Measurements from ENCODE around the gene RASSF1.

RASSF1 gene

GRCh38 chr3:50321336-50322114, 19.1 kb downstream of the RASSF1 start:
- no peaks in the 10 kb centered on the region for H3K27me3 ChIP-seq
- H3K4me3 ChIP-seq = peak overlapping the region; percentile 73 to 89 (median 78)
- peak overlapping the region; percentile 94 to 100 (median 99) for H3K27ac ChIP-seq
- H3K9me3 ChIP-seq (replicated peaks in 1 of 11) = no peaks in the 10 kb centered on the region
- peaks cover 21 to 62% (median 50%) of the 10 kb centered on the region in 11 experiments; a peak in 21 of 22 replicates for H3K36me3 ChIP-seq
- H4K20me1 ChIP-seq = peaks cover 0 to 58% (median 38%) of the 10 kb centered on the region in 11 experiments; a peak in 18 of 22 replicates
- peak overlapping the region; percentile 90 to 99 (median 97) for H3K4me2 ChIP-seq
- peaks cover 68 to 89% (median 81%) of the 10 kb centered on the region in 10 experiments for H3K4me1 ChIP-seq
- TF ChIP-seq Cebpa-rat (IDR thresholded peaks at IDR 0.05) = no peak
- peak overlapping the region; percentile 93 to 100 (median 99) for H3K9ac ChIP-seq

- H3K36me3 ChIP-seq = peaks cover 21 to 62% (median 50%) of the 10 kb centered on the region in 11 experiments; a peak in 21 of 22 replicates
Observed at GRCh38 chr3:50320853-50321335, 19.7 kb downstream of the RASSF1 start.

GRCh38 chr3:50319894-50320625, 20.6 kb downstream of the RASSF1 start:
- Histone ChIP-seq H3K9ac (peak overlapping the region; percentile 93 to 100 (median 99)), H3K4me3 (peak overlapping the region; percentile 73 to 89 (median 78)), H3K9me3 (replicated peaks in 1 of 11) (no peaks in the 10 kb centered on the region), H3K4me2 (peak overlapping the region; percentile 90 to 99 (median 97)), H4K20me1 (peaks cover 0 to 50% (median 40%) of the 10 kb centered on the region in 11 experiments; a peak in 18 of 22 replicates), H3K27ac (peak overlapping the region; percentile 94 to 100 (median 99); a peak in 21 of 22 replicates), H3K27me3 (no peaks in the 10 kb centered on the region), H3K36me3 (peaks cover 19 to 61% (median 46%) of the 10 kb centered on the region in 11 experiments; a peak in 19 of 22 replicates), H3K4me1 (peaks cover 67 to 78% (median 75%) of the 10 kb centered on the region in 10 experiments)
- TF ChIP-seq Cebpa-rat (IDR thresholded peaks at IDR 0.05) = no peak

More at GRCh38 chr3:50320853-50321335, 19.7 kb downstream of the RASSF1 start:
- peak overlapping the region; percentile 90 to 99 (median 97) for H3K4me2 ChIP-seq
- H3K27me3 ChIP-seq = no peaks in the 10 kb centered on the region
- peak overlapping the region; percentile 94 to 100 (median 99) for H3K27ac ChIP-seq
- H3K9me3 ChIP-seq (replicated peaks in 1 of 11) = no peaks in the 10 kb centered on the region
- peak overlapping the region; percentile 93 to 100 (median 99) for H3K9ac ChIP-seq
- no peak for TF ChIP-seq Cebpa-rat (IDR thresholded peaks at IDR 0.05)
- H3K4me3 ChIP-seq = peak overlapping the region; percentile 73 to 89 (median 78)
- H4K20me1 ChIP-seq = peaks cover 0 to 57% (median 41%) of the 10 kb centered on the region in 11 experiments; a peak in 18 of 22 replicates
- peaks cover 67 to 86% (median 79%) of the 10 kb centered on the region in 10 experiments for H3K4me1 ChIP-seq

- H3K4me3 ChIP-seq = peak overlapping the region in 7 of 10 experiments; percentile 14 to 87 (median 78); a peak in 12 of 20 replicates
- peaks cover 0 to 47% (median 41%) of the 10 kb centered on the region in 11 experiments; a peak in 18 of 22 replicates for H4K20me1 ChIP-seq
- peak overlapping the region; percentile 90 to 99 (median 97) for H3K4me2 ChIP-seq
- H3K36me3 ChIP-seq = peaks cover 19 to 61% (median 50%) of the 10 kb centered on the region in 11 experiments; a peak in 19 of 22 replicates
- no peaks in the 10 kb centered on the region for H3K27me3 ChIP-seq
- peak overlapping the region in 4 of 11 experiments; percentile 12 to 32 (median 19); a peak in 3 of 22 replicates for H3K27ac ChIP-seq
- peaks cover 67 to 73% (median 70%) of the 10 kb centered on the region in 10 experiments for H3K4me1 ChIP-seq
- no peak for TF ChIP-seq Cebpa-rat (IDR thresholded peaks at IDR 0.05)
- no peaks in the 10 kb centered on the region for H3K9me3 ChIP-seq (replicated peaks in 1 of 11)
- peak overlapping the region; percentile 29 to 100 (median 98); a peak in 17 of 22 replicates for H3K9ac ChIP-seq
Observed at GRCh38 chr3:50319181-50319893, 21.3 kb downstream of the RASSF1 start.

GRCh38 chr3:50318615-50319014, 22.0 kb downstream of the RASSF1 start:
- Histone ChIP-seq H3K4me2 (peak overlapping the region; percentile 90 to 99 (median 97)), H3K36me3 (peaks cover 19 to 60% (median 50%) of the 10 kb centered on the region in 11 experiments; a peak in 19 of 22 replicates), H3K9ac (peak overlapping the region; percentile 8 to 99 (median 93); a peak in 16 of 22 replicates), H3K9me3 (replicated peaks in 1 of 11) (no peaks in the 10 kb centered on the region), H3K4me3 (peak overlapping the region in 5 of 10 experiments; percentile 7 to 51 (median 16); a peak in 7 of 20 replicates), H4K20me1 (peaks cover 0 to 47% (median 41%) of the 10 kb centered on the region in 11 experiments; a peak in 17 of 22 replicates), H3K27ac (peak overlapping the region in 5 of 11 experiments; percentile 15 to 35 (median 32); a peak in 4 of 22 replicates), H3K27me3 (no peaks in the 10 kb centered on the region), H3K4me1 (peaks cover 59 to 65% (median 63%) of the 10 kb centered on the region in 10 experiments)
- TF ChIP-seq Cebpa-rat (IDR thresholded peaks at IDR 0.05) = no peak

- Histone ChIP-seq H3K36me3 (peaks cover 19 to 60% (median 50%) of the 10 kb centered on the region in 11 experiments; a peak in 19 of 22 replicates), H3K27me3 (no peaks in the 10 kb centered on the region), H3K9me3 (replicated peaks in 1 of 11) (no peaks in the 10 kb centered on the region), H3K27ac (peak overlapping the region in 4 of 11 experiments; percentile 15 to 35 (median 28); a peak in 6 of 22 replicates), H3K9ac (peak overlapping the region; percentile 8 to 99 (median 93); a peak in 13 of 22 replicates), H3K4me1 (peaks cover 55 to 61% (median 58%) of the 10 kb centered on the region in 10 experiments), H3K4me3 (peak overlapping the region in 5 of 10 experiments; percentile 7 to 51 (median 26); a peak in 6 of 20 replicates), H4K20me1 (peaks cover 0 to 47% (median 41%) of the 10 kb centered on the region in 11 experiments; a peak in 17 of 22 replicates), H3K4me2 (peak overlapping the region; percentile 90 to 99 (median 97))
- TF ChIP-seq Cebpa-rat (IDR thresholded peaks at IDR 0.05) = no peak
Observed at GRCh38 chr3:50318163-50318562, 22.5 kb downstream of the RASSF1 start.

GRCh38 chr3:50317300-50317699, 23.3 kb downstream of the RASSF1 start:
- peak overlapping the region; percentile 90 to 99 (median 97); a peak in 21 of 22 replicates for H3K4me2 ChIP-seq
- no peaks in the 10 kb centered on the region for H3K27me3 ChIP-seq
- peaks cover 46 to 52% (median 50%) of the 10 kb centered on the region in 10 experiments for H3K4me1 ChIP-seq
- H3K9ac ChIP-seq = peak overlapping the region in 9 of 11 experiments; percentile 0 to 98 (median 44); a peak in 15 of 22 replicates
- H3K4me3 ChIP-seq = no peak overlapping the region
- H4K20me1 ChIP-seq = peaks cover 0 to 47% (median 41%) of the 10 kb centered on the region in 11 experiments; a peak in 17 of 22 replicates
- H3K27ac ChIP-seq = peak overlapping the region in 3 of 11 experiments; percentile 9 to 32 (median 28); a peak in 3 of 22 replicates
- TF ChIP-seq Cebpa-rat (IDR thresholded peaks at IDR 0.05) = no peak
- H3K9me3 ChIP-seq (replicated peaks in 1 of 11) = no peaks in the 10 kb centered on the region
- H3K36me3 ChIP-seq = peaks cover 19 to 60% (median 50%) of the 10 kb centered on the region in 11 experiments; a peak in 19 of 22 replicates

Measured in BLaER1 treated with 17β-estradiol and CSF1 and Interleukin-3, amounts not matched to agents 10 nM and 100 nM (cell line).